NCI-H345 treated with DMSO at 0.1 percent for 48 hours (cell line): ENCODE measurements around the gene GALNT2.

Experiments used
- DNase-seq: peaks from one replicate; lab custom pipeline; 2025; ENCODE audit not compliant: unreplicated experiment; lab: John Stamatoyannopoulos, UW

The GALNT2 gene

DNA sequence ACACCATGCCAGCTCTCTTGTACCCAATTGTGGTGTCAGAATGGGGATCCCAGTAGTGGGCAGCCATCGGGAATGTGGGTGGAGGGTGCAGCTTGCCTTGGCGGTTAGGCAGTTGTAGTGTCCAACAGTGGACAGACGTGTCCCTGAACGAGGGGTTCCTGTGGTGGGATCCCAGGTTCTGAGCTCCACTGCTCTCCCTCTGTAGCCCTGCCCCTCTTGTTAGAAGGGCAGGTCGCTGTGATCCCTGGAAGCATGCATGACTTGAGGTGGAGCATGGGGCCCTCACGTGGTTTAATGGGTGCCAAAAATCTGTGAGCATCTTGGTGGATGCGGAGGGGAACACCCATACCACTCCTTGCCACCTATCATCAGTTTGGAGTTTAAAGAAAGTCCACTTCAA lies 4.3 kb downstream of the GALNT2 start:
- no peak for DNase-seq

DNA sequence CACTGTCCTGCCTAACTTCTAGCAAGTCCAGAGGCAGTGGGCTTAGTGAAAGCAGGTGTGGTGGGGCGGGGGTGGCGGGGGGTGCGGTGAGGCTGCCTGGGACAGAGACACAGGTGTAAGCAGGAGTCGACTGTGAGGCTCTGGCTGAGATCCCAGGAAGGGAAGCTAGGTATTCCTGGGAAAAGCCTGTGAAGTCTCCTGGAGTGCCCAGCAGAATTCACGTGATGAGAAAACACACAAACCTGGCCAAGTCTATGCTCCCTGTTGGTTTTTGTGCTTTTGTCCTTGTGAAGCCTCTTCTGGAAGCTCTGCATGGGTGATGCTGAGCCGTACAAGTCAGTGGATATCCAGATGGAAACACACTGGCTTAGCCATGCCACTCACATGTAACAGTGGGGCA lies 5.3 kb downstream of the GALNT2 start:
- DNase-seq = peak; percentile 53

DNA sequence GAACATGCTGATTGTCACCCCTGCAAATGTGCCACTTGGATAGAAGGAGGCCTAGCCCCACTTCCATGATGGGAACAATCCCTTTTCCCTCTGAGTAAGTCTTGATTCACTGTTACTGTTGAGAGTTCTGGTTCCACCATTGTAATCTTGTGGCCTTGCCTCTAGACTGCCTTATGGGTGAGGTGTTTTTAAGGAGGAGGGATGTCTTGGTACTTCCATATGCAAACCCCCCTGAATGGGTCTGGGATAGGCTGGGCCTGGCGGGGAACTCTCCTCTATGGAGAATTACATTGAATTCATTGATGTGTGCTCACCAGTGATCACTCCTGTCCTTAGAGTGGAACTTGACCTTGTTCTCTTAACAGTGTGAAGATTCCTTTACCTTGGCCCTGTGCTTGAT lies 5.8 kb downstream of the GALNT2 start:
- no peak for DNase-seq

DNA sequence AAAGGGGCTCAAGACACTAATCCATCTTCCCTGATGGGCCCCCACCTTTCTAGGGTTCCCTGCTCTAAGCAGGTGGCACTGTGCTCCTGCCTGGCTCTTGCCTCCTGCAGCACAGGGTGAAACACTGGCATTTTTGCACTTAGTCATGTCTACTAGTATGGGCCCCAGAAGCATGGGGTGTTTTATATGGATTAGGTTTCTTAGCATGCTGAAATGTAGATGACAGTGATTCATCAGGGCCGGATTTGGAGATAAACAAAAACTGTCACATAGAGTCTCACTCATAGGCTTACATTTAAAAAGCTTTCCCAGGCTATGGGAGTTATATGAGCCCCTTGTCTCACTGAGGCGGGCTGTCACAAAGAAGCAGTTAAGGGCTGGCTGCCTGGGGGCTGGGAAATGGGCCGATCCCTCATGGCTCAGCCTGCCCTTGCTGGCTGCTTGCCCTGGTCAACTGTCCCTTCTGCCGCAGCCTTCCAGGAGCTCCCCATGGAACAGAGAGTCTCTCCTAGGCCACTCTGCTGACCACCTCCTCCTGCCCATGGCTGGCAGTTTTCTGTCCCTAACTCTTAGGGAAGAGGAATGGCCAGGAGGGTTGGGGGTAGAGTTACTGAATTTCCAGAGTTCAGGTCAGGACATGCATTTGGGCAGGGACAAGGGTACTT lies 6.5 kb downstream of the GALNT2 start:
- DNase-seq = no peak

DNA sequence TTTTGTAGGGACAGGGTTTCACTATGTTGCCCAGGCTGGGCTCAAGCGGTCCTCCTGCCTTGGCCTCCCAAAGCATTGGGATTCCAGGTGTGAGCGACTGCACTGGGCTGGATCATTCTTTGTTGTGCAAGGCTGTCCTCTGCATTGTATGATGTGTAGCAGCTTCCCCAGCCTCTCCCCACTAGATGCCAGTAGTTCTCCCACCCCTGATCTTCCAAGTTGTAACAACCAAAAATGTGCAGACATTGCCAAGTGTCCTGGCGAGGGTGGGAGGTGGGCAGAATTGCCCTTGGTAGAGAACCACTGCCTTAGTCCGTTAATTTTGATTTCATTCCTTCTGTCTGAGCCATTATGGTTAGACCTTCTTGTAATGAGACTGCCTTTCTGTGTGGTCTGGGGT lies 7.2 kb downstream of the GALNT2 start:
- DNase-seq = no peak

DNA sequence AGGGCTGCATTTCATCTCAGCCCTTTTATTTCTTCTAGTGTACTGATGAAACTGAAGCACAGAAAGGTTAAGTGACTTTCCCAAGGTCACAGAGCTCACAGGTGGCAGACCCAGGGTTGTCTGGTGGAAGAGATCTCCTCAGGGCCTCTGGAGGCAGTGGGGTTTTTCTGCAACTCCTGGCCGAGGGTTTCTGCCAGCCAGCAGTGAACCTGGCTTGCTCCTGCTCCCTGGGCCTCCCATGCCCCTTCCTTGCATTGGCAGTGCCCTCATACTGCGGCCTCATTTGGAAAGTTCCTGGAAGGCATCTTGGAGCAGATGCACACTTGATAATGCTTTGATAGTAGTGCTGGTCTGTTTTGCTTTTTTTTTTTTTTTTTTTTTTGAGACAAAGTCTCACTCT lies 7.7 kb downstream of the GALNT2 start:
- no peak for DNase-seq

DNA sequence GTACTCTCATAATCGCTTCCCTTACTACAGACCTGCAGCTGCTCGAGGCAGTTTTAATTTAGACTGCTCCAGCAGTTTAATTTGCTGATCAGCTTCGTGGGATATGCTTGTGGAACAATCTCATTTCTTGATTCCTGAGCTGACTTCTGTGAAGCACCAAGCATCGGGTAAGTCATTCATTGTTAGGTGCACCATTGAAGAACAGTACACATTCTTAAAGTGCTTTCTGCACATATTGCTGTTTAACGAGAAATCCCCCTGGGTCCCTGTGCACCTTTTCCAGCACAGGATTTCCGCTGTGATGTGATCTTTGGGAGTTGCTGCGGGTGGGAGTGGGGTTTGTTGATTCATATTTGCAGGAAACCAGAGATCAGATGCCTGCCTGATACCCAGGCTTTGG lies 9.1 kb downstream of the GALNT2 start:
- no peak for DNase-seq

DNA sequence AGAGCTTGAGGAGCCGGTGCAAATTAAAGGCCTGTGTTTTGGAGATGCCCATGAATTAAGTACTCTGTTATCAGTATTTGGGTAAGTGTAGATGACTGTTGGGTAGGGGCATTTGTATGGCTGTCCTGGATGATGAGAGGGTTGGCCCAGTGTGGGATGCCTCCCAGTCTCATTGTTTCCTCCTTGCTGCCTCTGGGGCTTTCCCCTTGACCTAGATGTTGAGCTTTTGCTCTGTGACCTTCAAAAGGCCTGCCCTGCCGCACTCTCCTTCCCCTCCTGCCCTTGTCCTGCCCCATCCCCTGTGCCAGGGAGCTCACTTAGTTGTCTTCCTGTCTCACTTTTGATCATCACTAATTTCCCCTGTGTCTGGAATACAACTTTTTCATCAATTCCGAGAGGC lies 10.0 kb downstream of the GALNT2 start:
- no peak for DNase-seq

DNA sequence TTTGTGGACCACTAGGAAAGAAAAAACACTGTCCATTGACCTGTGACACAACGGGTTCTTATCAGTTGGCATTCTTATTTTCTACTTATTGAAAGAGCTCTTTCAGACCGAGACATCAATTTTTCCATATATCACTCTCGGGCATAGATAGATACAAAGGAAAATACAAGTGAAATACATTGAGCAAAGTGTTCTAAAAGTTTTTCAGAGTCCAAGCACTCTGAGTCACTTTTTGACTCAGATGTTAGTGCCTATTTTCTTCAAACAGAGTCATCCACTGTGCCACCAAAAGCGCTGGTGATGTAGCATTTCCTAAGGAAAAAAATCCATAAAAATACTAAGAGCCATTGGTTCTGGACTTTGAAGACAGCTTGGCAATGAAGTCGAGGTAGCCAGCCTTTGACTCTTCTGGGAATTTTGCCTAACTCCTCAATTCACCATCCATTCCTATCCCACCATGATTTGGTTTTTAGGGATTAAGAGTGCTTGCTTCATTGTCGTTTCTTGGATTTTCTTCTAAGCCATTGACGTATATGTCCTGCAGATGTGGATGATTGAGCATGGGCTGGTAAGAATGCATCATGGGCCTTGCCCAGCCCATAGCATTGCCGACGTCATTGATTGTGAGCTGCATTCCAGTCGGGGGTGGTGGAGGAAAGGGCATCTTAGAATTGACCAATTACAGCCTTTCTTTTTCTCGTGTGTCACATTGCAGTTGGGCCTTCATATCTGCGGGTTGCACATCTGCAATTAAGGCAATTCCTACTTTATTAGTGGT lies 10.6 kb downstream of the GALNT2 start:
- DNase-seq = no peak

DNA sequence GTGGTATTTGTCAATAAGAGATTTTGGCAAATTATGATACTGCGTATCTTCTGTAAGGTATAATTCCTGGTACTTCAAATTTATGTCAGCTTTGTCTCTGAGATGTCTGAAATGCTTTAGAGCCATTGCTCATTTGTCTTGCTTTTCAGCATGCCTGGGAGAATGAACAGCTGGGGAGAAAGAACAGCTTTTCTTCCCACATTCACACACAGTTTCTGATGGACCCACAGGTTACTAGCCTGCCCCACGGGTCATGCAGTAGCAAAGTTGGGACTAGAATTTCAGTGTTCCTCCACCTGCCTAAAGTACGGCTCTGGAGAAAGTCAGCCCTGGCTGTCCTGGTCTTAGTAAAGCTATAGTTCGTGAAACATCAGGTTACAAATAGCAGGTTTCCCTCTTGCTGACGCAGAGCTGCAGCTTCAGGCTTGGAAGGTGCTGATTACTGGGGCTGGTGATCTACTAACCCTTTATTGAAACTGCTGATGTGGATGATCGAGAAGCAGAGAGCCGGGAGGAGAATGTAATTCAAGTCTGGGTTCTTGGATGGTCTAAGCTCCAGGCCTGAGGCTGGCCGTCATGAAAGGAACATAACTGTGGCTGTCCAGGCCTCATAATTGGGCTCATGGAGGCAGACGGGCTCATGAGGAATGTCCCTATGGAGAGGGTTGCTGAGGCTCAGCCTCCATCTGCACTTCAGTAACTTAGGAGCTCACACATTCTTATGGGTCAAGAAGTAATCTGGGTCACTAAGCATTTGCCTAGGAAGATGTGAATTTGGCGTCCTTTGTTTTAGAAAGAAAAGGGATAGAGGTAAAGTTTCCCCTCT lies 12.4 kb downstream of the GALNT2 start:
- DNase-seq = no peak

DNA sequence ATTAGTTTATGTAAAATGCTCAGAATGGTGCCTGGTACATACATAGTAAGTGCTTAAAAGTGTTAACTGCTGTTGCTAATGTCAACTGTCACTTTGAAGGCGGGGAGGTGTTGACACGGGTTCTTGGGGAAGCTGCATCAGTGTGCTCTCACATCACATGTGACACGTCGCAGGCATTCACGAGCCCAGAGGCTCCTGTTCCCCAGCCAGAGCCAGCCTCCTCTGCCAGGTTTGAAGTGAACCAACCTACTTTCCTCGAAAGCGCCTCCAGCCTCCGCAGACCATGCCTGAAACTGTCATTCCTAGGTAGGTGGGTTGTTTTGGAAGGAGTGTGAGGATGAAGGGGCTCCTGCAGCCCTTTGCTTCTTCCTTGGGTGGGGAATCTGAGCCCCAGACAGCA lies 13.8 kb downstream of the GALNT2 start:
- DNase-seq = no peak

DNA sequence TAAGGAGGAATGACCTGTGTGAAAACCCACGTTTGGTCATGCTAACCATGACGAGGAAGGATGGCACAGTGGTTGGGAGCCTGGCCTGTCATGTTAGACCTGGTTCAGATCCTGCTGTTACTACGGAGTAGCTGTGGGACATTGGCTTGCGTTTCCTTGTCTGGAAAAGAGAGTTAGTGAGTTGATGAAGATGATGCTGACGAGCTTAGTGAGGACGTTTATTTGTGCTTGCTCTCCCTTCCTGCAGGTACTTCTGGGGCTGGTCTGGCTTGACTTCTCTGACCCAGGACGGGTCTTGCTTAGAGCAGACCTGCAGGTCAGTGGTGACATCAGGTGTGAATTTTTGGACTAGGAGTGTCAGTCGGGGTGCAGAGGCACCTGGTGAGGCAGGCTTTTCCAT lies 14.7 kb downstream of the GALNT2 start:
- no peak for DNase-seq

DNA sequence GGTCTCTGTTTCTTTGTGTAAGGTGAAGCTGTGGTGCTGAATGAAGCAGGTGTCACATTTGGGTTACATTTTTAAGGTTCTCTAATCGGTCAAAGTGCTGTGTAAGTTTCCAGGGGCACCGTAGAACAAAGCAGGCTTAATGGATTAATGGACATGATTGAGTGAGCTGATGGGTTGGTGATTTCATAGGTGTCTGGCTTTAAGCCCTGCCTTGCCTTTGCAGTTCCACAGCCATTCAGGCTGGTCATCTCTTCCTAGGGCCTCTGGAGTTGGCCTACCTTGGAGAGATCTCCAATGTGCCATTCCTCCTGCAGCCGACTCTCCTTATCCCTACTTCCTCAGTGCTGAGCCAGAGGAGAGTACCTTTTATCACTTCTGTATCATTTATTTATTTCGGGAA lies 15.2 kb downstream of the GALNT2 start:
- DNase-seq = no peak

DNA sequence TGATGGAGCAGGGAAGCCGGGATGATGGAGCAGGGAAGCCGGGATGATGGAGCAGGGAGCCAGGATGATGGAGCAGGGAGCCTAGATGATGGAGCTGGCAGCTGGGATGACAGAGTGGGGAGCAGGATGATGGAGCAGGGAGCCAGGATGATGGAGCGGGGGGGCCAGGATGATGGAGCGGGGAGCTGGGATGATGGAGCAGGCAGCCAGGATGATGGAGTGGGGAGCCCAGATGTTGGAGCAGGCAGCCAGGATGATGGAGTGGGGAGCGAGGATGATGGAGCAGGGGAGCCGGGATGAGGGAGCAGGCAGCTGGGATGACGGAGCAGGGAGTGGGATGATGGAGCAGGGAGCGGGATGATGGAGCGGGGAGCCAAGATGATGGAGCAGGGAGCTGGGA lies 16.0 kb downstream of the GALNT2 start:
- no peak for DNase-seq

DNA sequence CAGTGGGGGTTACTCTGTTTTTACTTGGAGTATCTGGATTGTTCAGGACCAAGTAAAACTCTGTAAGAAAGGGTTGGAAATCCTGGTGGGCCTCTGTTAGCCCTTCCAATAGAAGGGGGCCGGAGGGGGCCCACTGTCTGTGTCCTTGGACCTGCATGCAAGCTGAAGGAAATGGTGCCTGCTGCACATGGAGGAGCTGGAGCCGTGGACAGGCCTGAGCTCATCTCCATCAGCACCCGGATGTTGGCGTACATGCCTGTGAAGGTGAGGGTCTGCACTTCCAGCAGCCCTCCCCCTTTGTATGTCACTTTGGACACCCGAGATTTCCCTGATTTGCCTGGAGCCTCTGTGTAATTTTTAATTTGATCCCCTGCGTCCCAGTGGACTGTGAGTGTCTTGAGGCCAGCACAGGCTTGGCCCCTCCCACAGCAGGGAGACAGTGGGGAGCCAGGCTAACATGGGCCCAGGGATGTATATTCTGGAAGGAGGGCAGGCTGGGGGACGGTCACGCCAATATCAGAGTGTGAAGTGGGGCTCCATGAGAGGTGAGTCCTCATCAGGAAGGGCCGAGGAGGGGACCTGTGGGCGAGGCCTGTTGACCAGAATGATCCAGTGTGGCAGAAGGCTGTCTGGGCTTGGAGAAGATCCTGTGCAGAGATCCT lies 16.8 kb downstream of the GALNT2 start:
- no peak for DNase-seq

DNA sequence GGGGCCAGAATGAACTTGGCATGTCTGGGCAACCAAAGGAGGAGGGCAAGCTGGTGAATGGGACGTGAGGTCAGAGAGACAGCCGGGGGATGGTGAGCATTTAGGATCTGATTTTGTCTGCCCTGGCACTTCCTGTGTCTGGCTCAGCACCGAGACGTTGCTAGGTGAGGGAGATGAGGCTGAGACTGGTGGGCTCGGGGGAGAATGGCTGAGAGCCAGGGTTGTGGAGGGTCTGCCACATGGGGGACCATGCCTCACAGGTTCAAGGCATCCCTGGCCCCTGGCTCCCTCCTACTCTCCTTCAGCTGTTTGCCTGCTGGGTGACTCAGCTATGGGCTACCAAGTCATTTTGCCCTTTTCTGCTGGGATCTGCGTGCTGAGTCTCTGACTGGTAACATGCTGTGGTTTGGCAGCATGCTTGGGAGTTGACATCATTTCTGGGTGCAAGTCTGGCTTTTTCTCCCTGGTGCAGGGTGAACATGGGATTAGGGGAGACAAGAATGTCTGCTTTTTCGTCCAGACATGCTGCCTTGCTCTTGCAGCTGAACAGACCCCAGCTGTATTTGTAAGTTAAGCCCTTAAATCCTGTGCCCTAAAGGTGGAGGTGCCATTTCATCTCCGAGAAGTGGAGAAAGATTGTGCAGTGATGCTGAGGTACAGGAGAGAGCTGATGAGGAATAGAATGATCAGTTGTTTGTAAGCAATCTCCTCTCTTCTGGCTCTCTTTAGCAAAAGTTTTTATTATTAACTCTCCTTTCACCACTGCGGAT lies 17.6 kb downstream of the GALNT2 start:
- DNase-seq = no peak

DNA sequence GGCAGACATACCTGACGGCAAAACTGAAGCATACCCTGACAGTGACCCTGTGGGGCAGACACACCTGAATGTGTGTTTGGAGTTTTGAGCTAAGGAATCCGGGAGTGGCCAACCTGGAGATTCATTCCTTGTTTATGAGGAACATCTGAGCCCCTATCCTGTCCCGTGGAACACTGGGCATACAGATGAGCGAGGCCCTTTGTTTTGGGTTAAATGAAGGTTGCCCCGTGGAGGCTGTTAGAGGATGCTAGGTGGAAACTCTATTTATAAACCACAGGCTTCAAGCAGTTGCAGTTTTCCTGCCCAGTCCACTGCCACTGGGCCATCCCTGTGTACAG lies 18.1 kb downstream of the GALNT2 start:
- DNase-seq = no peak

DNA sequence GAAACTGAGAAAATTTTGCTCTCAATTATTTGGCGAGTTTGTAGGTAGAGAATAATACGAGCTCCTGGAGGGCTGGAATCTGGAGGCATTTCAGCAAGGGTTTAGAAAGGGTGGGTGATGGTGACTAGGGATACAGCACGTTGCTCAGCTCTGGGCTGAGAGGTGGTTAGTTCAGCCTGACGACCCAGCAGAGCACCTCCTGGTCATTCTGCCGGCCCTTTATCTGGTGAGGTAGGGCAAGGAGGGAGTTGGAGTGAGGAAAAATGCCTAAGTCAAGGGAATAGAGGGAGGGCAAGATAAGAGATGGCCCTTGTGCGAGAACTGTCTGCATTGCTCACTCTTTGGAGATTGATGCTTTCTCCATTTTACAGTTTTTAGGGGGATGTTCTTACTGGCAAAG lies 19.1 kb downstream of the GALNT2 start:
- DNase-seq = no peak

DNA sequence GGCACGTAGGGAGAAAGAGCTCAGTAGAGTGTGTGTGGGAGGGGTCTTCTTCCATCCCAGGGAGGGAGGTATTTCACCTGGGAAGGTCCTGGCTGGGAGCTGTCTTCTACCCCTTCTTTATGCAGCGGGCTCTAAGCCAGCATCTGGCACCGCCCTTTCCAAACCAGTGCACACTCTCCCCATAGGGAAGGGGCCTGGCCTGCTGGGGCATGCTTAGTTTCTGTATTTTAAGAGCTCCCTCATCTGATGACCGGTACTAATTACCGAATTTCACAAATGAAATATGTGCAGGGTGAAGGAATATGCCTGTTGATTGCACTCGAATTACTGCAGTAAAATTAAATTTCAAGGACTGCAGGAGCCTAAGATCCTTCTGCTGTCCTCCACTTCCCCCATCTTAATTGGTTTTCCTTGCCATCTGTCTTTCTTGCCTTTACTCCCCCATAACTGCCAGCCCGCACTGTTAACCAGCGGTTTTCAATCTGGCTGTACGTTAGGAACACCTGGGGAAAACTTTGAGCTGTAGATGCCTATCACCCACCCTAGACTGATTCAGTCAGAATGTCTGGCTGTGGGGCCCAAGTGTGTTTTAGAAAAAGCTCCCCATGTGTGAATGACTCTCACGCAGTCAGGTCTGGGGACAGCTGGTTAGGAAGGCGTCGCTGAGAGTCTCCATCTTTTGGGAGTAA lies 20.1 kb downstream of the GALNT2 start:
- no peak for DNase-seq

DNA sequence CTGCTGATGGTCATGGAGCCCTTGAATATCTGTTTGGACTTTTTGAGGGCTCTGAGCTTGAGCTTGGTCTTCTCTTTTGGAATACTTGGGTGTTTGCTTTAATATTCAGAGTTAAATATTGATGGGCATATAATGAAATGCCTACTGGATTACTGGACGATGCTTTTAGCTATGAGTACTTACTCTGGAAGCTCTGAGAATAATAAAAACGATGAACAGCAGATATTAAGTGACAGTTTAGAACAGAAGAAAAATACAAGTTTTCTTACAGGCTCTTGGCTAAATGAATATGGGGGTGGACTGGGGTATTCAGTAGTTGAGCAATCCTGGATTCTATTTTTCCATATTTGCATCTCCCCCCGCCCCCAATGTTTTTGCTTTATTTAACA lies 20.7 kb downstream of the GALNT2 start:
- DNase-seq = no peak
